HepG2 (cell line): ENCODE results near the gene PAPOLB. TPM values are rescaled to one million over a fixed set of nuclear protein-coding genes. Genes with fewer than 3 reads are reported as not detected.

Source experiments
- EEA1 ChIP-seq: sonication (generic); formaldehyde crosslinking; IDR thresholded peaks from 2 replicates; pipeline ENCODE4 v1.5.1; 2020; ENCODE audit warnings: mild to moderate bottlenecking, missing genetic modification reagents, borderline replicate concordance
- GPBP1L1 ChIP-seq: sonication (generic); formaldehyde crosslinking; IDR thresholded peaks from 2 replicates; pipeline ENCODE4 v1.5.0; 2020; ENCODE audit warnings: mild to moderate bottlenecking, missing genetic modification reagents
- RERE ChIP-seq: IDR thresholded peaks from 2 replicates; pipeline ENCODE4 v1.6.1; 2016; ENCODE audit warnings: low read depth, missing genetic modification reagents, missing compliant biosample characterization
- ZSCAN30 ChIP-seq: sonication (generic); formaldehyde crosslinking; IDR thresholded peaks from 2 replicates; pipeline ENCODE4 v1.5.0; 2020; ENCODE audit warnings: mild to moderate bottlenecking, missing genetic modification reagents
- polyA plus RNA-seq, 8 experiments: library from polyadenylated mRNA; depleted of rRNA in 3 of 8; stranded (reverse) in 7 of 8; unstranded in 1 of 8; fragments of >200 nt; fragmentation: Illumina TruSeq in 4 of 8; extraction: Trizol in 4 of 8; gene quantifications; 2 replicates each; pipeline versions ENCODE4 v1.2.1 to v1.2.3, GENCODE V29; 2011 to 2016; ENCODE audit warnings: low read depth in 4 of 8, missing spikeins in 1 of 8, mixed read lengths in 1 of 8; ENCODE audit not compliant: insufficient read depth in 1 of 8
- total RNA-seq, 5 experiments: library from RNA; depleted of rRNA; stranded (reverse); fragments of >200 nt; fragmentation: Illumina TruSeq; extraction: Trizol; gene quantifications; 2 replicates each; pipeline ENCODE4 v1.2.3, GENCODE V29; 2016; ENCODE audit warnings: low read depth in 1 of 5
- TF ChIP-seq, protein P1 (sequence below): sonication (generic); formaldehyde crosslinking; IDR thresholded peaks from 2 replicates; pipeline ENCODE4 v1.5.0; 2020; ENCODE audit warnings: mild to moderate bottlenecking, missing genetic modification reagents, borderline replicate concordance
- TF ChIP-seq, protein P2 (sequence below): sonication (generic); formaldehyde crosslinking; IDR thresholded peaks from 2 replicates; pipeline ENCODE4 v1.4.0; 2020; ENCODE audit warnings: missing genetic modification reagents

PAPOLB gene
- total and polyA plus RNA-seq, 2 of the 13 experiments (the other 11 are each of a cell fraction or from before 2014, with no cell fraction given) = not detected

GRCh38 chr7:4883372-4884144, 21.7 kb upstream of the PAPOLB start, which contains the start of gene RADIL (continued):
- TF ChIP-seq, protein P1, sequence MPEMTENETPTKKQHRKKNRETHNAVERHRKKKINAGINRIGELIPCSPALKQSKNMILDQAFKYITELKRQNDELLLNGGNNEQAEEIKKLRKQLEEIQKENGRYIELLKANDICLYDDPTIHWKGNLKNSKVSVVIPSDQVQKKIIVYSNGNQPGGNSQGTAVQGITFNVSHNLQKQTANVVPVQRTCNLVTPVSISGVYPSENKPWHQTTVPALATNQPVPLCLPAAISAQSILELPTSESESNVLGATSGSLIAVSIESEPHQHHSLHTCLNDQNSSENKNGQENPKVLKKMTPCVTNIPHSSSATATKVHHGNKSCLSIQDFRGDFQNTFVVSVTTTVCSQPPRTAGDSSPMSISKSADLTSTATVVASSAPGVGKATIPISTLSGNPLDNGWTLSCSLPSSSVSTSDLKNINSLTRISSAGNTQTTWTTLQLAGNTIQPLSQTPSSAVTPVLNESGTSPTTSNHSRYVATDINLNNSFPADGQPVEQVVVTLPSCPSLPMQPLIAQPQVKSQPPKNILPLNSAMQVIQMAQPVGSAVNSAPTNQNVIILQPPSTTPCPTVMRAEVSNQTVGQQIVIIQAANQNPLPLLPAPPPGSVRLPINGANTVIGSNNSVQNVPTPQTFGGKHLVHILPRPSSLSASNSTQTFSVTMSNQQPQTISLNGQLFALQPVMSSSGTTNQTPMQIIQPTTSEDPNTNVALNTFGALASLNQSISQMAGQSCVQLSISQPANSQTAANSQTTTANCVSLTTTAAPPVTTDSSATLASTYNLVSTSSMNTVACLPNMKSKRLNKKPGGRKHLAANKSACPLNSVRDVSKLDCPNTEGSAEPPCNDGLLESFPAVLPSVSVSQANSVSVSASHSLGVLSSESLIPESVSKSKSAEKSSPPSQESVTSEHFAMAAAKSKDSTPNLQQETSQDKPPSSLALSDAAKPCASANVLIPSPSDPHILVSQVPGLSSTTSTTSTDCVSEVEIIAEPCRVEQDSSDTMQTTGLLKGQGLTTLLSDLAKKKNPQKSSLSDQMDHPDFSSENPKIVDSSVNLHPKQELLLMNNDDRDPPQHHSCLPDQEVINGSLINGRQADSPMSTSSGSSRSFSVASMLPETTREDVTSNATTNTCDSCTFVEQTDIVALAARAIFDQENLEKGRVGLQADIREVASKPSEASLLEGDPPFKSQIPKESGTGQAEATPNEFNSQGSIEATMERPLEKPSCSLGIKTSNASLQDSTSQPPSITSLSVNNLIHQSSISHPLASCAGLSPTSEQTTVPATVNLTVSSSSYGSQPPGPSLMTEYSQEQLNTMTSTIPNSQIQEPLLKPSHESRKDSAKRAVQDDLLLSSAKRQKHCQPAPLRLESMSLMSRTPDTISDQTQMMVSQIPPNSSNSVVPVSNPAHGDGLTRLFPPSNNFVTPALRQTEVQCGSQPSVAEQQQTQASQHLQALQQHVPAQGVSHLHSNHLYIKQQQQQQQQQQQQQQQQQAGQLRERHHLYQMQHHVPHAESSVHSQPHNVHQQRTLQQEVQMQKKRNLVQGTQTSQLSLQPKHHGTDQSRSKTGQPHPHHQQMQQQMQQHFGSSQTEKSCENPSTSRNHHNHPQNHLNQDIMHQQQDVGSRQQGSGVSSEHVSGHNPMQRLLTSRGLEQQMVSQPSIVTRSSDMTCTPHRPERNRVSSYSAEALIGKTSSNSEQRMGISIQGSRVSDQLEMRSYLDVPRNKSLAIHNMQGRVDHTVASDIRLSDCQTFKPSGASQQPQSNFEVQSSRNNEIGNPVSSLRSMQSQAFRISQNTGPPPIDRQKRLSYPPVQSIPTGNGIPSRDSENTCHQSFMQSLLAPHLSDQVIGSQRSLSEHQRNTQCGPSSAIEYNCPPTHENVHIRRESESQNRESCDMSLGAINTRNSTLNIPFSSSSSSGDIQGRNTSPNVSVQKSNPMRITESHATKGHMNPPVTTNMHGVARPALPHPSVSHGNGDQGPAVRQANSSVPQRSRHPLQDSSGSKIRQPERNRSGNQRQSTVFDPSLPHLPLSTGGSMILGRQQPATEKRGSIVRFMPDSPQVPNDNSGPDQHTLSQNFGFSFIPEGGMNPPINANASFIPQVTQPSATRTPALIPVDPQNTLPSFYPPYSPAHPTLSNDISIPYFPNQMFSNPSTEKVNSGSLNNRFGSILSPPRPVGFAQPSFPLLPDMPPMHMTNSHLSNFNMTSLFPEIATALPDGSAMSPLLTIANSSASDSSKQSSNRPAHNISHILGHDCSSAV = no peak
- TF ChIP-seq ZSCAN30 (no peak), RERE (CRISPR knock-in tag) (no peak), GPBP1L1 (CRISPR knock-in tag) (no peak), EEA1 (CRISPR knock-in tag) (no peak)
- TF ChIP-seq, protein P2, sequence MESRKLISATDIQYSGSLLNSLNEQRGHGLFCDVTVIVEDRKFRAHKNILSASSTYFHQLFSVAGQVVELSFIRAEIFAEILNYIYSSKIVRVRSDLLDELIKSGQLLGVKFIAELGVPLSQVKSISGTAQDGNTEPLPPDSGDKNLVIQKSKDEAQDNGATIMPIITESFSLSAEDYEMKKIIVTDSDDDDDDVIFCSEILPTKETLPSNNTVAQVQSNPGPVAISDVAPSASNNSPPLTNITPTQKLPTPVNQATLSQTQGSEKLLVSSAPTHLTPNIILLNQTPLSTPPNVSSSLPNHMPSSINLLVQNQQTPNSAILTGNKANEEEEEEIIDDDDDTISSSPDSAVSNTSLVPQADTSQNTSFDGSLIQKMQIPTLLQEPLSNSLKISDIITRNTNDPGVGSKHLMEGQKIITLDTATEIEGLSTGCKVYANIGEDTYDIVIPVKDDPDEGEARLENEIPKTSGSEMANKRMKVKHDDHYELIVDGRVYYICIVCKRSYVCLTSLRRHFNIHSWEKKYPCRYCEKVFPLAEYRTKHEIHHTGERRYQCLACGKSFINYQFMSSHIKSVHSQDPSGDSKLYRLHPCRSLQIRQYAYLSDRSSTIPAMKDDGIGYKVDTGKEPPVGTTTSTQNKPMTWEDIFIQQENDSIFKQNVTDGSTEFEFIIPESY (CRISPR knock-in tag) = 0 out of 2 replicates have a peak, but pooled peaks have one; percentile 37
